HG02610 (cell line): ENCODE results near the gene ASB3.
"Not testable (repeated sequence)": the region's sequence is repeated elsewhere in the genome, so short reads cannot be mapped to it uniquely, and the experiment has no call there.

Experiments
- ATAC-seq: cut with Tn5 transposase; IDR thresholded peaks from one replicate; pipeline ENCODE4 v1.9.1; 2021; ENCODE audit warnings: mild to moderate bottlenecking, moderate library complexity; ENCODE audit not compliant: unreplicated experiment

ASB3 gene, protein sequence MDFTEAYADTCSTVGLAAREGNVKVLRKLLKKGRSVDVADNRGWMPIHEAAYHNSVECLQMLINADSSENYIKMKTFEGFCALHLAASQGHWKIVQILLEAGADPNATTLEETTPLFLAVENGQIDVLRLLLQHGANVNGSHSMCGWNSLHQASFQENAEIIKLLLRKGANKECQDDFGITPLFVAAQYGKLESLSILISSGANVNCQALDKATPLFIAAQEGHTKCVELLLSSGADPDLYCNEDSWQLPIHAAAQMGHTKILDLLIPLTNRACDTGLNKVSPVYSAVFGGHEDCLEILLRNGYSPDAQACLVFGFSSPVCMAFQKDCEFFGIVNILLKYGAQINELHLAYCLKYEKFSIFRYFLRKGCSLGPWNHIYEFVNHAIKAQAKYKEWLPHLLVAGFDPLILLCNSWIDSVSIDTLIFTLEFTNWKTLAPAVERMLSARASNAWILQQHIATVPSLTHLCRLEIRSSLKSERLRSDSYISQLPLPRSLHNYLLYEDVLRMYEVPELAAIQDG

DNA sequence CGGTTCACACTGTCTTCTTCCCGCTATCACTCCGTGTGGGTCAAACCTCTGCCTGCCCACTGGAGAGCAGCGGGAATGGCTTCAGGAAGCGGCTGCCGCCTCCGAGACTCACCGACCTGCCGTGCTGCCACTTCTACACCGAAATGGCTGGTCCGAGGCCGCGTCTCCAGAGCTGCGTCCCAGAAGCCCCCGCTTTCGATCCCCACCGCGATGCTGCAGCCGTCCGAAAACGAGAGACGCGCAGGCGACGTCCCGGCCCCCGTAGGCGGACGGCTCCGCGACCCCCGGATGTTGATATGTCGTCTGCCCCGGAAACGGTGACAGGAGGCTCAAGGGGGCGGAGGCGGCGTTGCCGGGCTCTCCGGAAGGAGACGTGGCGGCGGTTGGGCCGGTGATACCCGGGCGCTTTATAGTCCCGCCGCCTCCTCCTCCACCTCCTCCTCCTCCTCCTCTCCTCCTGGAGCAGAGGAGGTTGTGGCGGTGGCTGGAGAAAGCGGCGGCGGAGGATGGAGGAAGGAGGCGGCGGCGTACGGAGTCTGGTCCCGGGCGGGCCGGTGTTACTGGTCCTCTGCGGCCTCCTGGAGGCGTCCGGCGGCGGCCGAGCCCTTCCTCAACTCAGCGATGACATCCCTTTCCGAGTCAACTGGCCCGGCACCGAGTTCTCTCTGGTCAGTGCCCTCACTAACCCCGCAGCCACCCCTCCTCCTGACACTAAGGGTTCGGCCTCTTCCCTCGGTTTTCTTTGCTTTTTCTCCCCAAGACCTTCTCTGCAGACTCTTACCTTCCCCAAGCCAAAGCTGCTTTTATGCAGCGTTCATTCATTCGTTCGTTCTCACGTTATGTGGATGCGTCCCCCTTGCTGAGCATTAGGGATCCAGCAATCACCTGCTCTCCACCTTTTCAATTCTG, at the start of gene ASB3, which contains the start of gene ERLEC1:
Gene ASB3 (minus strand): TSS at position 249 of the 909 bp plus-strand sequence. CDS start 21,381 bp downstream, outside the sequence.
Gene ERLEC1 (plus strand): TSS at position 340 of the 909 bp plus-strand sequence. CDS start 167 bp downstream, at position 507.
- ATAC-seq: peak; percentile 95

DNA sequence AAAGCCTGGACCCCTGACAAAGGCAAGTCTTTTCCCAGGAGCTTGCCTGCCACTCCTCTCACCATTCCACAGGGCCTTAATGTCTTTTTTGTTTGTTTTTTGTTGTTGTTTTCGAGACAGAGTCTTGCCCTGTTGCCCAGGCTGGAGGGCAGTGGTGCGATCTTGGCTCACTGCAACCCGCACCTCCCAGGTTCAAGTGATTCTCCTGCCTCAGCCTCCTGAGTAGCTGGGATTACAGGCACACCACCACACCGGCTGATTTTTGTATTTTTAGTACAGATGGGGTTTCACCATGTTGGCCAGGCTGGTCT, 43.2 kb upstream of the ASB3 start:
- ATAC-seq: not testable (repeated sequence)

DNA sequence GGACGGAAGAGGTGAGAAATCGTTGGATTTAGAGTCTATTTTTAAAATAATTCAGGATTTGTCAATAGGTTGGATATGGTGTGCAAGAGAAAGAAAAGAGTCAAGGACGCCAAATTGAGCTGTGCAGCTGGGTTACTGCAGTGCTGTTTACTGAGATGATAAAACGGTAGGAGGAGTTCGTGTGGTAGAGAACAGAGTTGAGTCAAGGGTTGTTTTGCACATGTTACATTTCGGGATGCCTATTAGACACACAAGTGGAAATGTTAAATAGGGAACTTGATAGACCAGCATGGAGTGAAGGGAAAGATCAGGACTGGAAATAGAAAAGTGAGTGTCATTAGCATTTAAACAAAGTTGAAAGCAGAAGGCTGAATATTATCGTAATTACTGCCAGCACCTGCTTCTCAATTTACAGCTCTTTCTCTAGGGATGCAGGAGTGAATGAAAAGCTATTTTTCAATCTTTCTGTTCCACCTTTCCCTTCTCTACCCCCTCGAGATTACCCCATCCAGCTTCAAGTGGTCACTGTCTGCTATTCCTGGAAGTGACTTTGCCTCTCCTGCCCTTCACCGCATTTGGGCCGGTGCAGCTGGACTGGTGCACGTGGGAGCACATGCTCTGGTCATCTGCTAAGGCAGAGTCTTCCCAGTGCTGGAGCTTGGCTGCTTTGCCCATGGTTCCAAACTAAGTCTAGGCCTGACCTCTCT, 42.7 kb upstream of the ASB3 start:
- ATAC-seq: no peak

DNA sequence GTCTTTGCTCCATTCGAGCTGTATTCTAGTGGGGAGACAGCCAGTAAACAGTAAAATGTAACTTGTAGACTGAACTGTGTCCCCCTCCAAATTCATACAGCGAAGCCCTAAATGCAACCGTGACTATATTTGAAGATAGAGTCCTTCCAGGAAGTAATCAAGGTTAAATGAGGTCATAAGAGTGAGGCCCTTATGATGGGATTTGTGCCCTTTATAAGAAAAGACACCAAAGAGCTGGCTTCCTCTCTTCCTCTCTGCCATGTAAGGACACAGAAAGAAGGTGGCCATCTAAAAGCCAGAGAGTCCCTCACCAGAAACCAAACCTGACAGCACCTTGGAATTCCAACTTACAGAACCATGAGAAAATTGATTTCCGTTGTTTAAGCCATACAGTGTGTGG, 41.6 kb upstream of the ASB3 start:
- no peak for ATAC-seq

DNA sequence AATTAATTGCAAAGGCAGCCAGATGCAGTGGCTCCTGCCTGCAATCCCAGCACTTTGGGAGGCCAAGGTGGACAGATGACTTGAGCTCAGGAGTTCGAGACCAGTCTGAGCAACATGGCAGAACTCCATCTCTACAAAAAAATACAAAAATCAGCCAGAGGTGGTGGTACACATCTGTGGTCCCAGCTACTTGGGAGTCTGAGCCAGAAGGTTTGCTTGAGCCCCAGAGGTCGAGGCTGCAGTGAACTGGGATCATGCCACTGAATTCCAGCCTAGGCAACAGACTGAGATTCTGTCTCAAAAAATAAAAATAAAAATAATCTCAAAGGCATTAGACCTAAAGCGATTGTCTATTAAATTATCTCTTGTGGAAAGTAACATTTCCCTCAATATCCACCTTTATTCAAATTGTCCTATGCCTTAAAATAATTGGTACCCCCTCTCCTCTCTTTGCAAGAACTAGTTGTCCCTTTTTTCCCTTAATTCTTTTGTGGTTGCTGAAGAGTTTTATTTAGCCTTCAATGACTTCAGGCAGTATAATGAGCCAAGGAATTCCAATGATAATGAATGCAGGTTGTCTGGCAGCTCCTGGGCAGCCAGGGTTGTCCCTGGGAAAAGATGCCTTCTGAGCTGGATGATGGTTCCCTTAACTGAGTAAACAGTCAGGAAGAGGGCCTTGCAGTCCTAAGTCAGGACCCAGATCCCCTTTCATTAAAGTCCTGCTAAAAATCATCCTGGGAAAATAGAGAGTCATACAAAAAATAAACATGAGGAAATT, 40.8 kb upstream of the ASB3 start:
- no peak for ATAC-seq

DNA sequence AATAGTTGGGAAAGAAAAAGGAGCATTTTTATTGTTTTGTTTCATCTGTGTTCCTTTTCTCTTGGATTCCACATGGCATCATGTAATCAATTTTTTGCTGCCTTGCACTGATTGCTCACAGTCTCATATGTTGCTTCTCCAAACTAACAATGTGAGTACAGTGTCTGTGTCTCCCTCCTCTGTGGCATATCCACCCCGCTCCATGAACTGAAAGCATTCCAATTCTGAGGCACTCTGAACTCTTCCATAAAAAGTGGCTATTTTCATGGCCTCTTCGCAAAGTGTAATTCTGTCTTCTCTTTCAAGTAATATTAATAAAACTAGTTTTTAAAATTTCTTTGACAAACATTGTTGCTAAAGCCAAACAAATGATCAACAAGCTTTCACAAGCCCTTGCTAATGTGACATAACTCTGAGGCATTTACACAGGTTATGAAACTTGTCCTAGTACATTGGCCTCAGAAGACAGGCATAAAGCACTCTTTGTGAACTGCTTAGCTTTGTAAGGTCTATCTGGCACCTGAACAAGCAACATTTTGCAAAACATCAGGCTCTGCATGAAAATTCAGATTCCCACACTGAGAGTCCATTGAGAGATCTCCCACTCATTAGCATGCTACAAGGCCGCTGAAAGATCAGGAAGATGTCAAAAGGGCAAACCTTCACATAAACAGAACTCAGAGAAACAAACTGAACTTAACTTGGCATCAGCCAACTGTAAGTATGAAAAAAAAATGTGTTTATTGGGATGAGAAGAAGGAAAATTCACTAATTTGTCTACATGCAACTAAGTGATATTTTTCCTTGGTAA, 40.0 kb upstream of the ASB3 start:
- no peak for ATAC-seq

DNA sequence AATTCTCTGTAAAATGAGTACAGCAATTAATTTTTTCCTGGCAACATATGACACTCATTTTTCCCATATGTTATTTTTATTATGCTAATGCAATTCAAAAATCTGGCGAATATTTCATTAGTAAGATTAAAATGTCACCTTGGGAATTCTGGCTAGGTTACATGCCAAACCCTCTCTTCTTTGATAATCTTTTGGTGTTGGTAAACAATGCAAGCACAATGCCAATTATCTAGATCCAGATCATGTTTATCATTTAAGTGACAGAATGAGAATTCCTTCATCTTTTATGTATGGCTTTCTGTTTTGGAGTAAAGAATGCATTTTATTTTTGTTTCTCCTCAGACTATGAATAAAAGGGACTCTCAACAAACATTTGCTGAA, 39.3 kb upstream of the ASB3 start:
- no peak for ATAC-seq

DNA sequence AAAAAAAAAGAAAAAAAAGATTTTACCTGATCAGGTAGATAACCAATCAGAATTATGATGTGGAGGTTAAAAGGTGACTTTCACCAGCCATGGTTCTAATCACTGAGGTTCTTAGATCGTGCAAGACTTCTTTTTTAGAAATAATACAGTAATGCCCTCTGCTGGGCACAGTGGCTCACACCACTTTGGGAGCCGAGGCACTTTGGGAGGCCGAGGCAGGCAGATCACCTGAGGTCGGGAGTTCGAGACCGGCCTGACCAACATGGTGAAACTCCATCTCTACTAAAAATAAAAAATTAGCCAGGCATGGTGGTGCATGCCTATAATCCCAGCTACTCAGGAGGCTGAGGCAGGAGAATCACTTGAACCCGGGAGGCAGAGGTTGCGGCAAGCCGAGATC, 36.9 kb upstream of the ASB3 start:
- not testable (repeated sequence) for ATAC-seq

DNA sequence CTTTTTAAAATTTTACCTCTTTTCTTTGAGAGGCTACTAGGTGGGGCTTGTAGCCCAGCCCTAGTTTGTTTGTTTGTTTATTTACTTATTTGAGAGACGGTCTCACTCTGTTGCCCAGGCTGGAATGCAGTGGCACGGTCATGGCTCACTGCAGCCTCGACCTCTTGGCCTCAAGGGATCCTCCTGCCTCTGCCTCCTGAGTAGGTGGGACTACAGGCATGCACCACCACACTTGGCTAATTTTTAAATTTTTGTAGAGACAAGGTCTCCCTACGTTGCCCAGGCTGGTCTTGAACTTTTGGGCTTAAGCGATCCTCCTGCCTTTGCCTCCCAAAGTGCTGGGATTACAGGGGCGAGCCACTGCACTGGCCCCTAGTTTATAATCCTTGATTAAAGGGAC, 35.1 kb upstream of the ASB3 start:
- ATAC-seq: no peak

DNA sequence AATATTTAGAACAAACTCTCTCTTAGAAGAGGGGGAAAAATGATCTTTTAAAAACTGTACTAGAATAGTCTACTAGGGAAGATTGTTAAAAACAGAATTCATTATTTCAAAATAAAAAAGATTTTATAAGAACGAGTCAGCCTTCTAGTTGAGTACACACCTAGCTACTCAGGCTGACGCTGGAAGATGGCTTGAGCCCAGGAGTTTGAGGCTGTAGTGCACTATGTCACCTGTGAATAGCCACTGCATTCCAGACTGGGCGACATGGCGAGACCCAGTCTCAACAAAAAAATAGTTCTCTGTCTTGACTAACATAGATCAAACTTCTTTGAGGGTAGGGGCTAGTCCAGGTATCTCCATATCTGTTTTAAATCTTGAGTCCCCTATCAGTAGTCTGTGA, 34.0 kb upstream of the ASB3 start:
- no peak for ATAC-seq

DNA sequence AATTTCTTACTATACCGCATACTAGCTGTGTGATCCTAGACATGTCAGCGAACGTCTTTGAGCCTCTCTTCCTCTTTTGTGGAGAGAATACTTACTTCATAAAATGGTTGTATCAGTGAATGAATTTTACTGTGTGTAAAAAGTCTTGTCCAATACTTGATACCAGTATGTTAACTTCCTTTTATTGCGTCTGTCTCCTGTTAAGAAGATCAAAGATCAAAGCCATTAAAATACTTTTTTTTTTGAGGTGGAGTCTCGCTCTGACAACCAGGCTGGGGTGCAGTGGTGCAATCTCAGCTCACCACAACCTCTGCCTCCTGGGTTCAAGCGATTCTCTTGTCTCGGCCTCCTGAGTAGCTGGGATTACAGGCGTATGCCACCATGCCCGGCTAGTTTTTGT, 33.3 kb upstream of the ASB3 start:
- ATAC-seq: no peak

DNA sequence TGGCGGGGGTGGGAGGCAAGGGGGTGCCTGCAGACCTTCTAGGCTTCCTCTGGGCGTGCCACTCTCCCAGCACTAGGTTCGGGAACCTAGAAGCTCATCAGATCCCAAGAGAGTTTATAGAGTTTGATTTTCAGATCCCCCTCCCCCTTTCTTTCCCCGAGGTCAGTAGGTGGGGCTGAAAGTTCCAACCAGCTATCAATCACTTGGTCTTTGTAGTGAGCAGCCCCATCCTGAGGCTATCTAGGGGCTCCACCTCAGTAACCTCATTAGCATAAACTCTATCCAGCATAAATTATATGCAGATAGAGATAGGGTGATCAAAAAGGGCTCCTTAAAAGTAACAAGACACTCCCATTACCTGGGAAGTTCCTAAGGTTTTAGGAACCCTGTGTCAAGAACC, 32.9 kb upstream of the ASB3 start:
- no peak for ATAC-seq

DNA sequence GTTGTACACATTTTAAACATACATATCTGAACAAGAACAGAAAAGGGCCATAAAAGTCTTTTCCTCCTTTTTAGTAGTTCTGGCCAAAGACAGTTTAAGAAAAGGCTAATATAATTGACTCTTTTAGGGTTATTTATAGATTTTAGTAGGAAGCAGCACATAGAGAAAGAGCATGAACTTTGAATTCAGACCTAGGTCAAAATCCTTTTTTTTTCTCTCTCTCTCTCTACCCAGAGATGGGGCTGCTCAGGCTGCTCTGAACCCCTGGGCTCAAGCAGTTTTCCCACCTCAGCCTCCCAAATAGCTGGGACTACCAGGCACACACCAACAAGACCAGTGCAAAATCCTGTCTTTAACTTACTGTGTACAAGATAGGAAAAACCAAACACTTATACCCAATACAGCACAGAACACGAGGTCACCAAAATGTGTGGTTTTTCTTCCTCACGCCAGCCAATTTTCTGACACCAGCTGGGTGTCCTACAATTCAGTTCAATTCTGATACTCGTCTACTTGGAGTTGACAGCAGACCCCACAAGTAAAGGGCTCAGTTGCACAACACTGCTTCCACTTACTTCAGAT, 32.2 kb upstream of the ASB3 start:
- no peak for ATAC-seq

DNA sequence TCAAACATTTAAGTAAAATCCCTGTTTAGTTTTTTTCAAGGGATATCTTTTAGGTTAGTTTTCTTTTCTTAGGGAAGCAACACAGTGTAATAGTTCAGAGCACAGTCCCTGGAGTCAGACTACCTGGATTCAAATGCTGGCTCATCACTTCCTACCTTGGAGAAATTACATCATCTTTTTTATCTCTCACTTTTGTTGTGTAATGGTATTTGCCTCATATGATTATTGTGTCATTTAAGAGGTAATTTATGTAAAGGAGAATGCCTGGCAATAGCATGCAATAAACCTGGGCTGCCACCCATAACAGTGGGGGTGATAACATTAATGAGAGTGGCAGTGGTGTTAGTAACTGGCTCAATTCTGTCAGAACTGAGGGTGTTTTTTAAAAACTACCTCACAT, 26.4 kb upstream of the ASB3 start:
- ATAC-seq: no peak

DNA sequence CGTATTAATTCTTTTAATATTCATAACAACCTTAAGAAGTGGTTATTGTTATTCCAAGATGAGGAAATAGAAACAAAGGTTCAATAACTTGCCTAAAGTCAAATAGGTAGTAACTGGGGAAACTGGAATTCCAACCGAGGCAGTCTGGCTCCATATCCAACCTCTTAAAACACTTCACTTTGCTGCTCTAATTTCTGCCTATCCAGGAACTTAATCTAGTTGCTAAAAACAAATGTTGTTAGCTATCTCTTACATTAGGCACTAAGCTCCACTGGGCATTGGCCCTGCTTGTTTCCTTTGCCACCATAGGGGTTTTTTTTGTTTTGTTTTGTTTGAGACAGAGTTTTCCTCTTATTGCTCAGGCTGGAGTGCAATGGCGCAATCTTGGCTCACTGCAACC, 24.8 kb upstream of the ASB3 start:
- no peak for ATAC-seq

DNA sequence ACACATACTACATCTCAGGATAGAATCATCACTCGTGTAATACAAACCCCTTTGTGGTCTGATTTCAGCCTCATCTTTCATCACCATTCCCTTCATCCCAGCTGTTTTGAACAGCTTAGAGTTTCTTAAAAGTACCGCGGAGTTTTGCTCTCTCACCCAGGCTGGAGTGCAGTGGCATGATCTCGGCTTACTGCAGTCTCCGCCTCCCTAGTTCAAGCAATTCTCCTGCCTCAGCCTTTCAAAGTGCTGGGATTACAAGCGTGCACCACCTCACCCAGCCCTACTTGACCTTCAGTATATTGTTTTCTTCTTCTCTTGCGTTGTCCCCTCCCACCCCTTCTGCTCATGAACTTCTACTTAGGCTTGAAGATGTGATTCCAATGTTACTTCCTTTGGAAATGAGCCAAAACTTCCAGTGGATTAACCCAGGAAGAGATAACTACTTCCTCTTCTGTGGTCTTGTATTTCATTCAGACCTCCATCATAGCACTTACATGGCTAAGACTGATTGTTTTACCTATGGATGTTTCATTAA, 15.9 kb upstream of the ASB3 start:
- ATAC-seq: no peak

DNA sequence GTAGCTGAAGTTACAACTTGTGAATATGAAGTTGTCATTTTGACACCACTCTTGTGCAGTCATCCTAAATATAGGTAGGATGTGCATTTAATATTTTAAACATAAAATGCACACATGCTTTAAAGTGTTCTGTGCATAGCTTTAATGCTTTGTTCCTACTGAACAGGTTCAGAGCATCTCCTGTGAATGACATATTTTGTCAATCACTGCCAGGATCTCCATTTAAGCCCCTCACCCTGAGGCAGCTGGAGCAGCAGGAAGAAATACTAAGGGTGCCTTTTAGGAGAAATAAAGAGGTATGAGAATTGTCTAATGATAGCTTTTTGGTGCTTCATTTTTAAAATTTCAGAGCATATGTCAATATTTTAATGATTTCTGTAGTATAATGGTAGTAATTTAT, 14.8 kb upstream of the ASB3 start:
- ATAC-seq: no peak

DNA sequence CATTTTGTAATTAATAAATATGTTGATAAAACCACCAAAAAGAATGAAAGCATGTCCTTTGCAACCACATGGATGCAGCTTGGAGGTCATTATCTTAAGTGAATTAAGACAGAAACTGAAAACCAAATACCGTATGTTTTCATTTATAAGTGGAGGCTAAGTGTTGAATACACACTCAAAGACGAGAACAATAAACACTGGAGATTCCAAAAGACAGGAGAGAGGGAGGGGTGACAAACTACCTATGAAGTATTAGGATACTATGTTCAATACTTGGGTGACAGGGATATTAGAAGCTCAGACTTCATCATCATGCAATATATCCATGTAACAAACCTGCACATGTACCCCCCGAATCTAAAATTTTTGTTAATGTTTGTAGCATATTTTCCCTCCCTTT, 7.1 kb upstream of the ASB3 start:
- ATAC-seq: no peak

DNA sequence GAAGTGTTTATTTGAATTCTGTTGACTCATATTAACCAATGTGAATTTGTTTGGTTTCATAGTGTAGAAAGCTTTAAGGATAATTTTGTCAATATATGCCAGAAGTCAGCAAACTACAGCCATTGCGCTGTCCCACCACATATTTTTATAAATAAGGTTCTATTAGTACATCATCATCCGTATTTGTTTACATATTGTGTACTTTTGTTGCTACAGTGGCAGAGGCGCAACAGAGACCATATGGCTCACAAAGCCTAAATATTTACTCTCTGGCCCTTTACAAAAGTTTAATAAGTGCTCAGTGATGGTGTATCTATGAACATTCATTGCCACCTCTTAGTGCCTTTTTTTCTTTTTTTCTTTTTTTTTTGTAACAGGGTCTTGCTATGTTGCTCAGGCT, 6.5 kb upstream of the ASB3 start:
- no peak for ATAC-seq
